Measurements from ENCODE around the gene NUDCD3. TPM values are rescaled to one million over a fixed set of nuclear protein-coding genes. Genes with fewer than 3 reads are reported as not detected.

Gene NUDCD3
- total and polyA plus RNA-seq, 8 donors = 22.4 to 62.1 (median 35.4) TPM

- WGBS, 2 donors = 96 to 97% methylated on average over 3 of the region's 3 CpGs
- TF ChIP-seq, protein P1, sequence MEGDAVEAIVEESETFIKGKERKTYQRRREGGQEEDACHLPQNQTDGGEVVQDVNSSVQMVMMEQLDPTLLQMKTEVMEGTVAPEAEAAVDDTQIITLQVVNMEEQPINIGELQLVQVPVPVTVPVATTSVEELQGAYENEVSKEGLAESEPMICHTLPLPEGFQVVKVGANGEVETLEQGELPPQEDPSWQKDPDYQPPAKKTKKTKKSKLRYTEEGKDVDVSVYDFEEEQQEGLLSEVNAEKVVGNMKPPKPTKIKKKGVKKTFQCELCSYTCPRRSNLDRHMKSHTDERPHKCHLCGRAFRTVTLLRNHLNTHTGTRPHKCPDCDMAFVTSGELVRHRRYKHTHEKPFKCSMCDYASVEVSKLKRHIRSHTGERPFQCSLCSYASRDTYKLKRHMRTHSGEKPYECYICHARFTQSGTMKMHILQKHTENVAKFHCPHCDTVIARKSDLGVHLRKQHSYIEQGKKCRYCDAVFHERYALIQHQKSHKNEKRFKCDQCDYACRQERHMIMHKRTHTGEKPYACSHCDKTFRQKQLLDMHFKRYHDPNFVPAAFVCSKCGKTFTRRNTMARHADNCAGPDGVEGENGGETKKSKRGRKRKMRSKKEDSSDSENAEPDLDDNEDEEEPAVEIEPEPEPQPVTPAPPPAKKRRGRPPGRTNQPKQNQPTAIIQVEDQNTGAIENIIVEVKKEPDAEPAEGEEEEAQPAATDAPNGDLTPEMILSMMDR (IDR thresholded peaks at IDR 0.05) = no peak
- Histone ChIP-seq H3K36me3 (no peaks in the 10 kb centered on the region), H3K4me3 (no peak overlapping the region), H3K9me3 (no peaks in the 10 kb centered on the region), H3K27ac (no peak overlapping the region), H3K4me1 (no peaks in the 10 kb centered on the region), H3K27me3 (no peaks in the 10 kb centered on the region)
- DNase-seq = no peak
- no peak for ATAC-seq
- FAIRE-seq = no peak
- intact Hi-C loops (cut with DNase I) = no loop called here
Observed at GRCh38 chr7:44441079-44441478, 49.4 kb downstream of the NUDCD3 start.

DNA sequence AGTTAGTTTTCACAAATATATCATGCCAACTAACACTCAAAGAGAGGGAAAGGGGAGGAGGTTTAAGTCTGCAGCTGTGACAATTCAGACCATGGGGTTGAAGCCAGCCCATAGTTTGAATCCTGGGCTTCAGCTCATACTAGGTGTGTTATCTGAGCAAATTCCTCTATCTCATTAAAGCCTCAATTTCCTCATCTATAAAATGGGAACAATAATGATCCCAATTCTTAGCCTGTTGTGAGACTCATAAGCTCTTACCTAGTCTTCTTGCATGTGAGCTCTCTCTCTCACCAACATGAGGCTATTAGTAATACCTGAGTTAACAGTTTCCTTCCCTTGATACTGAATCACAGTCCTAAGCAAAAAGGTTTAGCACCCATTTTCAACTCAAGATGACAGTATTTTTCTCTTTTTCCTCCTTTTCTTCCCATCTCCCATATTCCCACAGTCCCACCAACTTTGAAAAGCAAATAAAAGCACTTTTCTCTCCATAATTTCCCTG, 49.8 kb downstream of the NUDCD3 start:
- intact Hi-C loops (cut with DNase I) = no loop called here
- no peaks in the 10 kb centered on the region for H3K9me3 ChIP-seq
- no peaks in the 10 kb centered on the region for H3K36me3 ChIP-seq
- FAIRE-seq (no peak), ATAC-seq (no peak), DNase-seq (no peak)
- H3K4me3 ChIP-seq = no peak overlapping the region
- H3K4me1 ChIP-seq = no peaks in the 10 kb centered on the region
- H3K27me3 ChIP-seq = no peaks in the 10 kb centered on the region
- no peak overlapping the region for H3K27ac ChIP-seq
- TF ChIP-seq, protein P1 (IDR thresholded peaks at IDR 0.05) = no peak

- no peaks in the 10 kb centered on the region for H3K4me1 ChIP-seq
- no peak overlapping the region for H3K4me3 ChIP-seq
- intact Hi-C loops (cut with DNase I) = no loop called here
- no peak for FAIRE-seq
- H3K36me3 ChIP-seq = no peaks in the 10 kb centered on the region
- no peak overlapping the region for H3K27ac ChIP-seq
- no peak for ATAC-seq
- 63 to 73% methylated on average over 3 of the region's 3 CpGs for WGBS, 2 donors
- DNase-seq = no peak
- no peaks in the 10 kb centered on the region for H3K9me3 ChIP-seq
- TF ChIP-seq, protein P1 (IDR thresholded peaks at IDR 0.05) = no peak
- no peaks in the 10 kb centered on the region for H3K27me3 ChIP-seq
Observed at GRCh38 chr7:44439926-44440325, 50.5 kb downstream of the NUDCD3 start.

- FAIRE-seq = no peak
- no peaks in the 10 kb centered on the region for H3K36me3 ChIP-seq
- no peak overlapping the region for H3K4me3 ChIP-seq
- H3K27ac ChIP-seq = no peak overlapping the region
- H3K9me3 ChIP-seq = no peaks in the 10 kb centered on the region
- WGBS, 2 donors = 83 to 98% methylated on average over 4 of the region's 4 CpGs
- H3K27me3 ChIP-seq = no peaks in the 10 kb centered on the region
- no peak for ATAC-seq
- TF ChIP-seq, protein P1 (IDR thresholded peaks at IDR 0.05) = no peak
- no peak for DNase-seq
- intact Hi-C loops (cut with DNase I) = no loop called here
- H3K4me1 ChIP-seq = no peaks in the 10 kb centered on the region
Observed at GRCh38 chr7:44438816-44439215, 51.6 kb downstream of the NUDCD3 start.

DNA sequence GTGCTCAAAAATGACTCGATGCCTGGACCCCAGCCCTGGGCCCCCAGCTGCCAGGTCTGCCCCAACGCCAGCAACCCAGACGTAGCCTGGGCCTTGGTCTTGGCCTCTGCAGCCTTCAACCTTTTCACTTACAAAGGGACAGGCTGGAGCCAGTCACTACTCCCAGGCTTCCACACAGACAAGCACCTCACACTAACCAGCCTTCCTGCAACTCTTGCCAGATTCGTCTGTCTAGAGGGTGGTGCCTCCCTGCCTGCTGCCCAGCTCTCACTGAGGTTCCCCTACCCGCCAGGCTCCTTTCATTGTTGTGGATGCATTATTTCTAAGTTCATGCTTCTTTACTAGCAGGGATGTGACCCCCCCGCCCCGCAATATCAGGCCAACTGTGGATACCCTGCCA, 56.3 kb downstream of the NUDCD3 start:
- no peak overlapping the region for H3K27ac ChIP-seq
- H3K27me3 ChIP-seq = no peaks in the 10 kb centered on the region
- TF ChIP-seq, protein P1 (IDR thresholded peaks at IDR 0.05) = no peak
- ATAC-seq (no peak), DNase-seq (no peak), FAIRE-seq (no peak)
- WGBS, 2 donors = 82 to 90% methylated on average over 7 of the region's 7 CpGs
- H3K4me3 ChIP-seq = no peak overlapping the region
- H3K4me1 ChIP-seq = no peaks in the 10 kb centered on the region
- intact Hi-C loops (cut with DNase I) = no loop called here
- H3K36me3 ChIP-seq = no peaks in the 10 kb centered on the region
- H3K9me3 ChIP-seq = no peaks in the 10 kb centered on the region

Measured in pancreas (tissue), 10 donors.